Type B pancreatic cell (in vitro differentiated cells): ENCODE data around the gene PYROXD2. TPM values are rescaled to one million over a fixed set of nuclear protein-coding genes. Genes with fewer than 3 reads are reported as not detected.

Source experiments
- DNase-seq: peaks from one replicate; pipeline ENCODE4 v3.0.0; 2021; ENCODE audit warnings: mixed read lengths; ENCODE audit not compliant: unreplicated experiment; ENCODE audit errors: extremely low spot score
- H3K27ac Mint-ChIP-seq: 2 replicates; pipeline ENCODE4 v1.8.0; 2021; ENCODE audit warnings: mild to moderate bottlenecking, mixed read lengths
- H3K27me3 Mint-ChIP-seq: 2 replicates; pipeline ENCODE4 v1.8.0; 2021; ENCODE audit warnings: mixed read lengths
- H3K36me3 Mint-ChIP-seq: 2 replicates; pipeline ENCODE4 v1.8.0; 2021; ENCODE audit warnings: mixed read lengths
- H3K4me1 Mint-ChIP-seq: one replicate; pipeline ENCODE4 v1.8.0; 2021; ENCODE audit warnings: mixed read lengths; ENCODE audit not compliant: unreplicated experiment
- H3K4me3 Mint-ChIP-seq: 2 replicates; pipeline ENCODE4 v1.8.0; 2021; ENCODE audit warnings: mild to moderate bottlenecking, mixed read lengths
- H3K9me3 Mint-ChIP-seq: 2 replicates; pipeline ENCODE4 v1.8.0; 2021; ENCODE audit warnings: mixed read lengths
- CTCF ChIP-seq: fragments of 200-600 bp; sonication (generic); conservative IDR thresholded peaks from 2 replicates; pipeline ENCODE4 v1.5.0; 2021; ENCODE audit warnings: antibody characterized with exemption, mild to moderate bottlenecking
- total RNA-seq: library from RNA; stranded (reverse); gene quantifications from 2 replicates; pipeline ENCODE4 v1.2.1, GENCODE V29; 2021; ENCODE audit warnings: low replicate concordance

The PYROXD2 gene
- total RNA-seq, 1 donor from 2014 or later = 14.9 TPM

GRCh38 chr10:98377001-98377400, 38.0 kb downstream of the PYROXD2 start:
- Mint-ChIP-seq H3K36me3 (no peaks in the 10 kb centered on the region), H3K9me3 (peaks cover 5% of the 10 kb centered on the region), H3K27me3 (peaks cover 11% of the 10 kb centered on the region), H3K4me1 (peaks cover 31% of the 10 kb centered on the region), H3K4me3 (no peak overlapping the region), H3K27ac (peak overlapping the region; percentile 57)
- no peak for DNase-seq
- TF ChIP-seq CTCF = no peak

GRCh38 chr10:98376485-98376884, 38.5 kb downstream of the PYROXD2 start:
- H3K4me3 Mint-ChIP-seq = peak overlapping the region; percentile 0
- H3K4me1 Mint-ChIP-seq = peaks cover 30% of the 10 kb centered on the region
- TF ChIP-seq CTCF = no peak
- H3K27ac Mint-ChIP-seq = peak overlapping the region; percentile 57
- H3K36me3 Mint-ChIP-seq = no peaks in the 10 kb centered on the region
- H3K27me3 Mint-ChIP-seq = peaks cover 11% of the 10 kb centered on the region
- peaks cover 5% of the 10 kb centered on the region for H3K9me3 Mint-ChIP-seq
- no peak for DNase-seq

GRCh38 chr10:98374217-98374985, 40.6 kb downstream of the PYROXD2 start:
- Mint-ChIP-seq H3K27ac (peak overlapping the region; percentile 50), H3K9me3 (peaks cover 5% of the 10 kb centered on the region), H3K27me3 (peaks cover 11% of the 10 kb centered on the region), H3K4me3 (peak overlapping the region; percentile 32), H3K36me3 (no peaks in the 10 kb centered on the region), H3K4me1 (peaks cover 34% of the 10 kb centered on the region)
- no peak for TF ChIP-seq CTCF
- no peak for DNase-seq

- H3K4me1 Mint-ChIP-seq = peaks cover 34% of the 10 kb centered on the region
- H3K9me3 Mint-ChIP-seq = peaks cover 7% of the 10 kb centered on the region
- no peak overlapping the region for H3K4me3 Mint-ChIP-seq
- H3K27ac Mint-ChIP-seq = peak overlapping the region; percentile 50
- TF ChIP-seq CTCF = no peak
- H3K27me3 Mint-ChIP-seq = peaks cover 13% of the 10 kb centered on the region
- no peak for DNase-seq
- H3K36me3 Mint-ChIP-seq = no peaks in the 10 kb centered on the region
These were observed 41.5 kb downstream of the PYROXD2 start for GRCh38 chr10:98373260-98374040.

- no peaks in the 10 kb centered on the region for H3K36me3 Mint-ChIP-seq
- no peak overlapping the region for H3K4me3 Mint-ChIP-seq
- H3K9me3 Mint-ChIP-seq = peaks cover 7% of the 10 kb centered on the region
- no peak overlapping the region for H3K27ac Mint-ChIP-seq
- peaks cover 22% of the 10 kb centered on the region for H3K27me3 Mint-ChIP-seq
- no peak for DNase-seq
- TF ChIP-seq CTCF = no peak
- peaks cover 41% of the 10 kb centered on the region for H3K4me1 Mint-ChIP-seq
These were observed 43.9 kb downstream of the PYROXD2 start for GRCh38 chr10:98370831-98371820.
